Measurements from ENCODE around the gene ARL15.

DNA sequence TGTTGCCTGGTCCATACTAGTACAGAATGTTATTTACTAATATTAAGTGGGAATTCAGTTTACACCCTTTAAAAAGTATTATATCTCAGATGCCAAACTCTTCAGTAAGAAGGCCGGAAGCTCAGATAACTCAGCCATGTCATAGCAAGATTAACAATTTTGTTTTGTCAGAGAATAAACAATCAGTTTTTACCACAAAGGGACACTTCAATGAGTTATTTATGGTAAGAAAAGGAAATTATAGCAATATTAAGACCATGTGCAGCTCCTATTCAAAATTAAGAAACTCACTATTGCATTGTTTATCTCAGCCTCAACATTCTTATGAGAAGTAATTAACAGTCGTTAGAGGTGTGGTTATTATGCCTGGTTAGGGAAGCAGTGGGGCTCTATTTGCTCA, 13.1 kb upstream of the ARL15 start:
- TF ChIP-seq, protein P1, sequence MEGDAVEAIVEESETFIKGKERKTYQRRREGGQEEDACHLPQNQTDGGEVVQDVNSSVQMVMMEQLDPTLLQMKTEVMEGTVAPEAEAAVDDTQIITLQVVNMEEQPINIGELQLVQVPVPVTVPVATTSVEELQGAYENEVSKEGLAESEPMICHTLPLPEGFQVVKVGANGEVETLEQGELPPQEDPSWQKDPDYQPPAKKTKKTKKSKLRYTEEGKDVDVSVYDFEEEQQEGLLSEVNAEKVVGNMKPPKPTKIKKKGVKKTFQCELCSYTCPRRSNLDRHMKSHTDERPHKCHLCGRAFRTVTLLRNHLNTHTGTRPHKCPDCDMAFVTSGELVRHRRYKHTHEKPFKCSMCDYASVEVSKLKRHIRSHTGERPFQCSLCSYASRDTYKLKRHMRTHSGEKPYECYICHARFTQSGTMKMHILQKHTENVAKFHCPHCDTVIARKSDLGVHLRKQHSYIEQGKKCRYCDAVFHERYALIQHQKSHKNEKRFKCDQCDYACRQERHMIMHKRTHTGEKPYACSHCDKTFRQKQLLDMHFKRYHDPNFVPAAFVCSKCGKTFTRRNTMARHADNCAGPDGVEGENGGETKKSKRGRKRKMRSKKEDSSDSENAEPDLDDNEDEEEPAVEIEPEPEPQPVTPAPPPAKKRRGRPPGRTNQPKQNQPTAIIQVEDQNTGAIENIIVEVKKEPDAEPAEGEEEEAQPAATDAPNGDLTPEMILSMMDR (conservative IDR thresholded peaks at IDR 0.05), result no peak
- TF ChIP-seq EZH2 (IDR thresholded peaks at IDR 0.05; ENCODE audit: low read depth), result no peak
